T-helper 17 cell (primary cell): ENCODE results near the gene KIAA1671. TPM values are rescaled to one million over a fixed set of nuclear protein-coding genes. Genes with fewer than 3 reads are reported as not detected.

Source experiments
- ATAC-seq: fragments of 150-1000 bp; cut with Tn5 transposase; 2 replicates; pipeline ENCODE4 v1.10.0; 2021; ENCODE audit warnings: mild to moderate bottlenecking, moderate library complexity
- DNase-seq, 3 donors: peaks; one replicate each; pipeline versions ENCODE4 v3.0.0 to v3.0.0-alpha.2; 2020 to 2021
- H3K9me3 ChIP-seq: one replicate; pipeline ENCODE4 v1.7.0; 2013; ENCODE audit warnings: low read length, mild to moderate bottlenecking; ENCODE audit not compliant: control insufficient read depth, poor library complexity, severe bottlenecking
- H3K27ac Mint-ChIP-seq: one replicate; pipeline ENCODE4 v1.8.0; 2022; ENCODE audit warnings: mild to moderate bottlenecking, moderate library complexity, mixed read lengths
- H3K27me3 Mint-ChIP-seq: one replicate; pipeline ENCODE4 v1.8.0; 2022; ENCODE audit warnings: mixed read lengths
- H3K36me3 Mint-ChIP-seq: one replicate; pipeline ENCODE4 v1.8.0; 2022; ENCODE audit warnings: low read depth, mixed read lengths
- H3K4me1 Mint-ChIP-seq: one replicate; pipeline ENCODE4 v1.8.0; 2022; ENCODE audit warnings: mild to moderate bottlenecking, mixed read lengths
- H3K4me3 Mint-ChIP-seq: one replicate; pipeline ENCODE4 v1.8.0; 2022; ENCODE audit warnings: mild to moderate bottlenecking, moderate library complexity, mixed read lengths
- total RNA-seq, 4 donors: library from RNA in 2 of 4; stranded (reverse) in 2 of 4; gene quantifications; one replicate each; pipeline ENCODE4 v1.2.3 and lab custom pipeline; 2022 to 2026

Gene KIAA1671
- total RNA-seq, 2 donors from 2014 or later = 1.4 to 3.2 TPM

- ATAC-seq (no peak), DNase-seq (no peak)
- H3K9me3 ChIP-seq = no peaks in the 10 kb centered on the region
- Mint-ChIP-seq H3K27ac (peak overlapping the region; percentile 19), H3K27me3 (peaks cover 39% of the 10 kb centered on the region), H3K4me1 (peaks cover 11% of the 10 kb centered on the region), H3K4me3 (no peak overlapping the region), H3K36me3 (peaks cover 4% of the 10 kb centered on the region)
Observed at GRCh38 chr22:24994070-24994763, 41.7 kb downstream of the KIAA1671 start.

- Mint-ChIP-seq H3K4me3 (no peak overlapping the region), H3K27me3 (peaks cover 34% of the 10 kb centered on the region), H3K4me1 (peaks cover 9% of the 10 kb centered on the region), H3K36me3 (peaks cover 4% of the 10 kb centered on the region), H3K27ac (no peak overlapping the region)
- no peak for ATAC-seq
- DNase-seq = no peak
- H3K9me3 ChIP-seq = no peaks in the 10 kb centered on the region
Observed at GRCh38 chr22:24995649-24996180, 43.2 kb downstream of the KIAA1671 start.

GRCh38 chr22:24996420-24996952, 44.0 kb downstream of the KIAA1671 start:
- peaks cover 9% of the 10 kb centered on the region for H3K4me1 Mint-ChIP-seq
- peaks cover 34% of the 10 kb centered on the region for H3K27me3 Mint-ChIP-seq
- no peaks in the 10 kb centered on the region for H3K9me3 ChIP-seq
- H3K36me3 Mint-ChIP-seq = peaks cover 4% of the 10 kb centered on the region
- DNase-seq (no peak), ATAC-seq (no peak)
- no peak overlapping the region for H3K4me3 Mint-ChIP-seq
- no peak overlapping the region for H3K27ac Mint-ChIP-seq

- no peaks in the 10 kb centered on the region for H3K9me3 ChIP-seq
Observed at GRCh38 chr22:24997023-24997422, 44.5 kb downstream of the KIAA1671 start.

GRCh38 chr22:25000686-25001085, 48.2 kb downstream of the KIAA1671 start:
- no peaks in the 10 kb centered on the region for H3K36me3 Mint-ChIP-seq
- no peak overlapping the region for H3K4me3 Mint-ChIP-seq
- no peak overlapping the region for H3K27ac Mint-ChIP-seq
- peaks cover 3% of the 10 kb centered on the region for H3K4me1 Mint-ChIP-seq
- no peak for ATAC-seq
- H3K9me3 ChIP-seq = no peaks in the 10 kb centered on the region
- peaks cover 22% of the 10 kb centered on the region for H3K27me3 Mint-ChIP-seq
- DNase-seq = no peak

More at GRCh38 chr22:24997023-24997422, 44.5 kb downstream of the KIAA1671 start:
- H3K36me3 Mint-ChIP-seq = peaks cover 4% of the 10 kb centered on the region
- H3K27me3 Mint-ChIP-seq = peaks cover 34% of the 10 kb centered on the region
- DNase-seq = no peak
- peaks cover 9% of the 10 kb centered on the region for H3K4me1 Mint-ChIP-seq
- no peak overlapping the region for H3K4me3 Mint-ChIP-seq
- H3K27ac Mint-ChIP-seq = no peak overlapping the region
- no peak for ATAC-seq

GRCh38 chr22:25002241-25002985, 49.9 kb downstream of the KIAA1671 start:
- Mint-ChIP-seq H3K27me3 (peaks cover 5% of the 10 kb centered on the region), H3K4me1 (peaks cover 2% of the 10 kb centered on the region), H3K36me3 (no peaks in the 10 kb centered on the region), H3K27ac (no peak overlapping the region), H3K4me3 (no peak overlapping the region)
- DNase-seq (no peak), ATAC-seq (no peak)
- H3K9me3 ChIP-seq = no peaks in the 10 kb centered on the region

- Mint-ChIP-seq H3K4me1 (peaks cover 2% of the 10 kb centered on the region), H3K4me3 (no peak overlapping the region), H3K36me3 (no peaks in the 10 kb centered on the region), H3K27me3 (no peaks in the 10 kb centered on the region), H3K27ac (no peak overlapping the region)
- no peak for DNase-seq
- no peak for ATAC-seq
- H3K9me3 ChIP-seq = no peaks in the 10 kb centered on the region
Observed at GRCh38 chr22:25006354-25006753, 53.8 kb downstream of the KIAA1671 start.

- H3K9me3 ChIP-seq = no peaks in the 10 kb centered on the region
- DNase-seq = no peak
- Mint-ChIP-seq H3K27ac (no peak overlapping the region), H3K27me3 (peaks cover under 1% of the 10 kb centered on the region), H3K4me3 (no peak overlapping the region), H3K36me3 (no peaks in the 10 kb centered on the region), H3K4me1 (peaks cover 2% of the 10 kb centered on the region)
- no peak for ATAC-seq
Observed at GRCh38 chr22:25007444-25008106, 55.1 kb downstream of the KIAA1671 start.

- Mint-ChIP-seq H3K4me1 (peaks cover 2% of the 10 kb centered on the region), H3K36me3 (no peaks in the 10 kb centered on the region), H3K4me3 (no peak overlapping the region), H3K27me3 (peaks cover 9% of the 10 kb centered on the region), H3K27ac (no peak overlapping the region)
- ATAC-seq (no peak), DNase-seq (no peak)
- H3K9me3 ChIP-seq = no peaks in the 10 kb centered on the region
Observed at GRCh38 chr22:25008666-25009065, 56.1 kb downstream of the KIAA1671 start.

GRCh38 chr22:25012741-25013143, 60.2 kb downstream of the KIAA1671 start:
- Mint-ChIP-seq H3K27ac (no peak overlapping the region), H3K4me3 (no peak overlapping the region), H3K4me1 (no peaks in the 10 kb centered on the region), H3K27me3 (peaks cover 24% of the 10 kb centered on the region), H3K36me3 (no peaks in the 10 kb centered on the region)
- no peak for DNase-seq
- no peak for ATAC-seq
- no peaks in the 10 kb centered on the region for H3K9me3 ChIP-seq

- H3K4me3 Mint-ChIP-seq = no peak overlapping the region
- peaks cover 24% of the 10 kb centered on the region for H3K27me3 Mint-ChIP-seq
- DNase-seq = no peak
- H3K27ac Mint-ChIP-seq = no peak overlapping the region
- H3K4me1 Mint-ChIP-seq = no peaks in the 10 kb centered on the region
- ATAC-seq = no peak
- no peaks in the 10 kb centered on the region for H3K9me3 ChIP-seq
- no peaks in the 10 kb centered on the region for H3K36me3 Mint-ChIP-seq
Observed at GRCh38 chr22:25013607-25014006, 61.1 kb downstream of the KIAA1671 start.

GRCh38 chr22:25014896-25015755, 62.6 kb downstream of the KIAA1671 start:
- DNase-seq = no peak
- no peaks in the 10 kb centered on the region for H3K9me3 ChIP-seq
- Mint-ChIP-seq H3K36me3 (no peaks in the 10 kb centered on the region), H3K4me1 (no peaks in the 10 kb centered on the region), H3K27me3 (peaks cover 26% of the 10 kb centered on the region), H3K27ac (no peak overlapping the region), H3K4me3 (no peak overlapping the region)
- ATAC-seq = no peak
